GM18861 (cell line): ENCODE measurements around the gene SF3A1.
A peak's percentile ranks its signal among the peaks of the same experiment; 100 is the strongest.
"Not testable (repeated sequence)": the region's sequence is repeated elsewhere in the genome, so short reads cannot be mapped to it uniquely, and the experiment has no call there.

Source experiments
- ATAC-seq: cut with Tn5 transposase; IDR thresholded peaks from one replicate; pipeline ENCODE4 v1.9.1; 2021; ENCODE audit not compliant: unreplicated experiment

SF3A1 gene, protein sequence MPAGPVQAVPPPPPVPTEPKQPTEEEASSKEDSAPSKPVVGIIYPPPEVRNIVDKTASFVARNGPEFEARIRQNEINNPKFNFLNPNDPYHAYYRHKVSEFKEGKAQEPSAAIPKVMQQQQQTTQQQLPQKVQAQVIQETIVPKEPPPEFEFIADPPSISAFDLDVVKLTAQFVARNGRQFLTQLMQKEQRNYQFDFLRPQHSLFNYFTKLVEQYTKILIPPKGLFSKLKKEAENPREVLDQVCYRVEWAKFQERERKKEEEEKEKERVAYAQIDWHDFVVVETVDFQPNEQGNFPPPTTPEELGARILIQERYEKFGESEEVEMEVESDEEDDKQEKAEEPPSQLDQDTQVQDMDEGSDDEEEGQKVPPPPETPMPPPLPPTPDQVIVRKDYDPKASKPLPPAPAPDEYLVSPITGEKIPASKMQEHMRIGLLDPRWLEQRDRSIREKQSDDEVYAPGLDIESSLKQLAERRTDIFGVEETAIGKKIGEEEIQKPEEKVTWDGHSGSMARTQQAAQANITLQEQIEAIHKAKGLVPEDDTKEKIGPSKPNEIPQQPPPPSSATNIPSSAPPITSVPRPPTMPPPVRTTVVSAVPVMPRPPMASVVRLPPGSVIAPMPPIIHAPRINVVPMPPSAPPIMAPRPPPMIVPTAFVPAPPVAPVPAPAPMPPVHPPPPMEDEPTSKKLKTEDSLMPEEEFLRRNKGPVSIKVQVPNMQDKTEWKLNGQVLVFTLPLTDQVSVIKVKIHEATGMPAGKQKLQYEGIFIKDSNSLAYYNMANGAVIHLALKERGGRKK

DNA sequence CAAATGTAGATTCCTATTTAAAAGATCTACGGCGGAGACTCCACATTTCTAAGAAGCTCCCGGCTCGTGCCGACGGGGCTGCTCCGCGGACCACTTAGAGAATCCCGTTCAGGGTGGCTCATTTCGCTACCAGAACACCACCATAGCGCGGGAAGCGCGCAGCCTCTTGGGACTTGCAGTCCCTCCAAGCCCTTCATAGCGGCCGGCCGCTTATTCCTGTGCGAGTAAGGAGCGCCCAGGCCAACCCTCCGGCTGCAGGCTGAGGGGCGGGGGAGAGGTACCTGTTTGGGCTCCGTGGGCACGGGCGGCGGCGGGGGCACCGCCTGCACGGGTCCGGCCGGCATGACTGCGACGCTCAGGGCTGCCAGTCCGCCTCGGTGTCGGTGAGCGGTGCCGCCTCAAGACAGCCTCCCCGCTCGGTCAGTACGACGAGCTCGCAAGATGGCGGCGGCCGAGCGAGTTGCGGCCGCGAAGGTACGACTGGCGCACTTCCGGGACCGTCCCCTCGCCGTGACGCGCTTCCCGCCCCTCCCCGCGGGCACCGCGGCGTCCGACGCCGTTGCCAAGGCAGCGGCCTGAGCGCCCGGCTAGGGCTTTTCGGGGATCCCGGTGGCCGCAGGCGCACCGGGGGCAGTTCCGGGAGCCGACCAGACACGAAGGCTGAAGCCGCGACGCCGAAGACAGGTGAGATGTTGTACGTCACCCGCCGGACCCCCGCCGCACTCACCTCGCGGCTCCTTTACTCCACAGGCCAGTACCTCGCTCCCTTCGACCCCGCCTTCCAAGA lies at the start of gene SF3A1, which contains the start of gene CCDC157:
Gene SF3A1, minus strand, starts transcription at position 446 of the 787 bp plus-strand sequence. Its CDS starts 102 bp downstream, at position 344.
Gene CCDC157, plus strand, starts transcription at position 559 of the 787 bp plus-strand sequence. CDS start 8,994 bp downstream, outside the sequence.
- peak; percentile 79 for ATAC-seq

- no peak for ATAC-seq
These were observed 49.7 kb upstream of the SF3A1 start for GRCh38 chr22:30406400-30406799.

- no peak for ATAC-seq
These were observed 49.0 kb upstream of the SF3A1 start for GRCh38 chr22:30405731-30406130.

DNA sequence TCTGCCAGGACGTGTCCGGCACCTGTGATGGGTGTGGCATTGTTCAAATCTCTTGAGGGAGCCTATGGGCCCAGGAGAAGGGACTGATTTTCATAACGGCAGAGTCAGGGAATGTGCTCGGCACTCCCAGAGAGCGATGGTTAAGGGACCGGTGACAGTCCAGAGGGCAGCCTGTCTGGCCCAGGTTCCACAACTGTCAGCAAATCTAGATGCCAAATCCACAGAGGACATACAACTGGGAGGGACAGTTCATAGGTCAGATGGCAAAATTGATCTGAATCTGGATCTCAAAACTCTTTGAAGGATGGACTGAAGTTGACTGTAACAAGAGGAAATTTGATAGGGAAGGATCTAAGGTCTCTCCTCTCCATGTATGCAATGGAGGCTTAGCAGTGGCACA lies 47.6 kb upstream of the SF3A1 start:
- no peak for ATAC-seq

DNA sequence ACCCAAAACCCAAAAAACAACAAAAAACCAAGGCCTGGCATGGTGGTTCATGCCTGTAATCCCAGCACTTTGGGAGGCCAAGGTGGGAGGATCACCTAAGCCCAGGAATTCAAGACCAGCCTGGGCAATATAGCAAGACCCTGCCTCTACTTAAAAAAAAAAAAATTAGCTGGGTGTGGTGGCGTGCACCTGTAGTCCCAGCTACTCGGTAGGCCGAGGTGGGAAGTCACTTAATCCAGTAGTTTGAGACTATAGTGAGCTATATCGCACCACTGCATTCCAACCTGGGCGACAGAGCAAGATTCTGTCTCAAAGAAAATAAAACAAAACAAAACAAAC lies 46.0 kb upstream of the SF3A1 start:
- ATAC-seq: not testable (repeated sequence)

GRCh38 chr22:30402028-30402765 lies 45.5 kb upstream of the SF3A1 start:
- ATAC-seq: no peak

DNA sequence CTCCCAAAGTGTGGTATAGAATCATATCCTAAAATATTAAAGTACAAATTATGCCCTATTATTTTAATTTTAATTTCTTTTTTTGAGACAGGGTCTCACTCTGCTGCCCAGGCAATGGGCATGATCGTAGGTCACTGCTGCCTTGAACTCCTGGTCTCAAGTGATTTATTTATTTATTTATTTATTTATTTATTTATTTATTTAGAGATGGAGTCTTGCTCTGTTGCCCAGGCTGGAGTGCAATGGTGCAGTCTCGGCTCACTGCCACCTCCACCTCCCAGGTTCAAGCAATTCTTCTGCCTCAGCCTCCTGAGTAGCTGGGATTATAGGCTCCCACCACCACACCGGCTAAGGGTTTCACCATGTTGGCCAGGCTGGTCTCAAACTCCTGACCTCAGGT lies 44.3 kb upstream of the SF3A1 start:
- ATAC-seq: not testable (repeated sequence)

DNA sequence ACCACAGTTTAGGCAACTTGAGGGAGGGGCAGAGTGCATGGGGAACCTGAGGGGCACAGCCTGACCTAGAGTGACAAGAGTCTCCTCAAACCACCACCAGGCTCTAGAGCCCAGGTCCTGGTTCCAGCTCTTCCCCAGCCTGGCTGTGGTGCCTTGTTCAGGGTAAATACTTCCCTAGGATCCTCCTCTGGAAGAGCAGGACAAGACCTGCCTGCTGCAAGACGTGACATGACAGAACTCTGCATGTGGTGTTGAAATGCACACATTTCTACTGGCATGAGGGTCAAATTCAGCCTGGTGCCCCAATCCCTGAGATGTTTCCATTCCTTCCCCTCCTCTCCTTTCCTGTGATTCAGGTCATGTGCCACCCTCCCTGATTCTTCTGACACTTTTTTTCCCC lies 43.5 kb upstream of the SF3A1 start:
- ATAC-seq: no peak

DNA sequence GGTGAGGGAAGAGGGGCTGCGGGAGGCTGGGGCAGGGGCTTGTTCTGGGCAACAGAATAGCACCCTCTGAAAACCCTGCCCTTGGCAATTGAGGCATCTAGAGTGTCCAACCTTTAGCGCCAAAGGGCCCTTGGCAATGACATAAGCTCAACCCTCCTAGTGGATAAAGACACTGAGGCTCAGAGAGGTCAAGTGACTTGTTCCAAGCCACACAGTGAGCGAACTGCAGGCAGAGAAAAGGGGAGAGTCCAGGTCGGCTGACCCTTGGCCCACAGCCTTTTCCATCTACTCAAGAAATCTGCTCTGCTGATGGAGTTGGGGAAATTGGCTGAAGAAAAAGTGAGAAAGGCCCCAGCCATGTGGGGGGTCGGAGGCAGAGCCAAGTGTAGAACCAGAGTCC lies 43.0 kb upstream of the SF3A1 start:
- no peak for ATAC-seq

DNA sequence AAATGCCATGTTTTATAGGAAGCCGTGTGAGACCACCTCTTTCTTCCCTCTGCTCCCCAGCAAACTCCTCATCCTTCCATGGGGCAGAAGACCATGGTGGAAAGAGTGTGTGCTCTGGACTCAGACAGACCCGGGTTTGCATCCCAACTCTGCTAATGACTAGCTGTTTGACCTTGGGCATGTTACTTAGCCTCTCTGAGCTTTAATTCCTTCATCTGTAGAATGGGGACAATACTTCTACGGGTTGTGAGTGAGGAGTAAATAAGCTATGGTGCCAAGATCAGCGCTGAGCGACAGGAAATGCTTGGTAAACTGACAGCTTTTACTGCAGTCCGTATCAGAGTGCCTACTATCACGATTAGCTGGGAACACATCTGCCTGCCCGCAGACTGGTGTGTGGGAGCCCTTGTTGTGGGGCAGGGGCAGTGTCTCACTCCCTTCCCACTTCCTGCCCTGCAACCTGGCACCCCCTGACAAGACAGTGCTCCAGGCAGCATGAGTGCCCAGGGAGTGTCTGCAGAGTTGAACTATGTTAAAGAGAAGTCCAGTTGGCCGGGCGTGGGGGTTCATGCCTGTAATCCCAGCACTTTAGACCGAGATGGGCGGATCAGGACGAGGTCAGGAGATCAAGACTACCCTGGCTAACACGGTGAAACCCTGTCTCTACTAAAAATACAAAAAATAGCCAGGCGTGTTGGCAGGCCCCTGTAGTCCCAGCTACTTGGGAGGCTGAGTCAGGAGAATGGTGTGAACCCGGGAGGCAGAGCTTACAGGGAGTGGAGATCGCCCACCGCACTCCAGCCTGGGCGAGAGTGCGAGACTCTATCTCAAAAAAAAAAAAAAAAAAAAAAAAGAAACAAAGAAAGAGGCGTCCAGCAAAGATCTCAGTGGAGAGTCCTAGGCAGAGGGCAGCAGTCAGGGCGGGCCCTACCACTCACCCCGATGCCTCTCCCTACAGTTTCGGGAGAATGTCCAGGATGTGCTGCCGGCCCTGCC lies 42.3 kb upstream of the SF3A1 start:
- no peak for ATAC-seq

GRCh38 chr22:30397656-30398635 lies 41.3 kb upstream of the SF3A1 start:
- no peak for ATAC-seq

- no peak for ATAC-seq
These were observed 40.4 kb upstream of the SF3A1 start, which contains the start of gene SEC14L2 for GRCh38 chr22:30396871-30397655. SEC14L2 (plus strand) TSS chr22:30397018; CDS start chr22:30397117, 99 bp downstream.

DNA sequence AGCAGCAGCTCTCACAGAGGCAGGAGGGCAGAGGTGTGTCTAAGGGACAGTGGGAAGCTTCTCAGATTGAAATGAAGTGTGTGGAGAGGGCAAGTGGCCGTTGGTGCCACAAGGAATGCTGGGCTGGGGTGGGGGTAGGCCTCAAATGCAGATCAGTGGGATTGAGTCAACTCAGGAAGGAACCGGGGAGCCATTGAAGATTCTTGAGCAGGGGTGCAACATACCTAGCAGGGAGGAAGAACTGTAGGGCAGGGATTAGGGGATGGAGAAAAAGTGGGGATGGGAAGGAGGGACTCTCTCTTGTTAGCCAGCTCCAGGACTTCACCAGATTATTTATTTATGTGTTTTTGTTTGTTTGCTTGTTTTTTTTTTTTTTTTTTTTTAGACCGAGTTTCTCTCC lies 37.2 kb upstream of the SF3A1 start:
- no peak for ATAC-seq

- no peak for ATAC-seq
These were observed 36.6 kb upstream of the SF3A1 start for GRCh38 chr22:30393322-30393680.

DNA sequence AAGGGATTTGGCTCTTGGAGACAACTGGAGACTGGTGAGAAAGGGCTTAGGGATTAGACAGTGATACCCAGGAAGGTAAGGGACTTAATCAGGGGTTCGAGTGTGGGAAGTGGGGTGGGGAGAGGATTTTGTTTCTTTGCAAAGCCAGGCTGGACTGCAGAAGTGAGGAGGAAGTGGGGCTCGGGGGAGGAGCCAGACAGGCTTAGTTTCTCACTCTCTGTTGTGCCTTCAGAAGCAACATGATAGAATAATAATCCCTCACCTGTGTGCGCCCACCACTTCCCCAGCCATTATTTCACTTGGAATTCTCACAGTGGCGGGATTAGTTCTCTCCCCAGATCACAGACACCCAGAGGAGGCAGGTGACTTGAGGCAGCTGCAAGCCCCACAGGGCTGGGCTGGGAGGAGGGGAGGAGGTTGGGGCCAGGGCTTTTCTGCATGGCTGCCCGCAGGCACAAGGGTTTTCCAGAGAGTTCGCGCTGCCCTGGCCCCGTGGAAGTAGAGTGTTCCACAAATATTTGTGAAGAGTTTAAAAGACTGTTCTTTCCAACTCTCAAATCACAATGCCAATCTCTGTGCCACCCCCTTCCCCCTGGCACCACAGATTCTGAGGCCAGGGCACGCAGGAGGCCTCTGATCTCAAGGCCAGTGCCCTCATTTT lies 36.1 kb upstream of the SF3A1 start:
- no peak for ATAC-seq

GRCh38 chr22:30390974-30391691 lies 34.4 kb upstream of the SF3A1 start:
- no peak for ATAC-seq
